Small intestine (tissue), 7 donors: ENCODE measurements around the gene MON1B. TPM values are rescaled to one million over a fixed set of nuclear protein-coding genes. Genes with fewer than 3 reads are reported as not detected.

Experiments used
- DNase-seq, 2 donors: peaks; one replicate each; pipeline versions ENCODE4 v3.0.0 to v3.0.0-alpha.2; 2013
- FAIRE-seq: peaks from 2 replicates; lab custom pipeline; 2012; peaks lifted over from hg19 to GRCh38; lab: Jason Lieb, UNC
- H3K27ac ChIP-seq, 3 donors: one replicate each; pipeline ENCODE4 v1.5.1; 2013; ENCODE audit warnings: low read length in 2 of 3, mild to moderate bottlenecking in 2 of 3, control low read depth in 1 of 3, inconsistent platforms in 1 of 3, low read depth in 1 of 3, moderate library complexity in 1 of 3
- H3K27me3 ChIP-seq, 3 donors: one replicate each; pipeline ENCODE4 v1.6.1; 2013; ENCODE audit warnings: low read length in 3 of 3, inconsistent platforms in 1 of 3; ENCODE audit not compliant: control insufficient read depth in 3 of 3, insufficient read depth in 3 of 3
- H3K36me3 ChIP-seq, 3 donors: one replicate each; pipeline ENCODE4 v1.6.1; 2013; ENCODE audit warnings: low read length in 3 of 3, inconsistent platforms in 1 of 3, low read depth in 1 of 3, mild to moderate bottlenecking in 1 of 3, moderate library complexity in 1 of 3; ENCODE audit not compliant: control insufficient read depth in 3 of 3, insufficient read depth in 2 of 3
- H3K4me1 ChIP-seq, 3 donors: one replicate each; pipeline ENCODE4 v1.6.1; 2013; ENCODE audit warnings: low read length in 2 of 3, inconsistent platforms in 1 of 3, low read depth in 1 of 3, mild to moderate bottlenecking in 1 of 3, moderate library complexity in 1 of 3; ENCODE audit not compliant: control insufficient read depth in 3 of 3, insufficient read depth in 2 of 3
- H3K4me3 ChIP-seq, 3 donors: one replicate each; pipeline ENCODE4 v1.5.1; 2013; ENCODE audit warnings: low read length in 3 of 3, control low read depth in 1 of 3, inconsistent platforms in 1 of 3, low read depth in 1 of 3, mild to moderate bottlenecking in 1 of 3, moderate library complexity in 1 of 3
- H3K9me3 ChIP-seq, 2 donors: one replicate each; pipeline ENCODE4 v1.6.1; 2013; ENCODE audit warnings: low read depth in 1 of 2, low read length in 1 of 2; ENCODE audit not compliant: control insufficient read depth in 2 of 2, insufficient read depth in 1 of 2
- WGBS, 3 donors: extraction: QIAGEN DNeasy Blood & Tissue Kit; methylation state at CpG; one replicate each; pipeline ENCODE4 v1.1.7; 2013; 5-methylcytosine and 5-hydroxymethylcytosine counted together
- polyA plus RNA-seq, 4 donors: library from polyadenylated mRNA; stranded (reverse) in 3 of 4; unstranded in 1 of 4; fragments of 200-250 nt in 3 of 4; fragments of 120-200 nt in 1 of 4; gene quantifications; one replicate each; pipeline versions ENCODE4 v1.2.1 to v1.2.3, GENCODE V29; 2013
- donor health status: healthy with polysubstance abuse.
- donor health status: control.
- donor health status: control.
- donor health status: Bipolar disorder and iron deficiency.
- donor health status: healthy.

MON1B gene
- polyA plus RNA-seq, 4 donors: 16.5 to 32.4 (median 20.0) TPM

- H3K27me3 ChIP-seq: no peaks in the 10 kb centered on the region
- FAIRE-seq (no peak), DNase-seq (no peak)
- no peaks in the 10 kb centered on the region for H3K9me3 ChIP-seq
- peak overlapping the region; percentile 83 to 94 (median 93) for H3K4me3 ChIP-seq
- 0 to 1% (median 0%) methylated on average over 19 of the region's 19 CpGs for WGBS, 3 donors
- H3K36me3 ChIP-seq: peaks cover 0 to 20% (median 16%) of the 10 kb centered on the region in 3 donors
- H3K4me1 ChIP-seq: peaks cover 3 to 6% (median 4%) of the 10 kb centered on the region in 3 donors
- peak overlapping the region; percentile 88 to 99 (median 97) for H3K27ac ChIP-seq
Observed at GRCh38 chr16:77190190-77190477, 856 bp upstream of the MON1B start.

- Histone ChIP-seq H3K9me3 (no peaks in the 10 kb centered on the region), H3K4me3 (peak overlapping the region; percentile 83 to 94 (median 93)), H3K27ac (peak overlapping the region; percentile 88 to 99 (median 97)), H3K27me3 (no peaks in the 10 kb centered on the region), H3K36me3 (peaks cover 3 to 30% (median 25%) of the 10 kb centered on the region in 3 donors), H3K4me1 (peaks cover 3 to 6% (median 4%) of the 10 kb centered on the region in 3 donors)
- WGBS, 3 donors: 3 to 4% (median 3%) methylated on average over 24 of the region's 24 CpGs
- peak in 1 of 2 donors; percentile 30 for DNase-seq
- FAIRE-seq: no peak
Observed at GRCh38 chr16:77191259-77191969, 424 bp downstream of the MON1B start.

- Histone ChIP-seq H3K27me3 (no peaks in the 10 kb centered on the region), H3K36me3 (peaks cover 12 to 43% (median 30%) of the 10 kb centered on the region in 3 donors), H3K9me3 (no peaks in the 10 kb centered on the region), H3K4me3 (no peak overlapping the region), H3K4me1 (peaks cover 3 to 6% (median 4%) of the 10 kb centered on the region in 3 donors), H3K27ac (no peak overlapping the region)
- no peak for DNase-seq
- no peak for FAIRE-seq
- 96 to 98% (median 97%) methylated on average over 13 of the region's 13 CpGs for WGBS, 3 donors
Observed at GRCh38 chr16:77193377-77193776, 2.4 kb downstream of the MON1B start.

- H3K9me3 ChIP-seq: no peaks in the 10 kb centered on the region
- DNase-seq: no peak
- H3K27me3 ChIP-seq: no peaks in the 10 kb centered on the region
- no peak for FAIRE-seq
- peaks cover 3 to 6% (median 4%) of the 10 kb centered on the region in 3 donors for H3K4me1 ChIP-seq
- H3K27ac ChIP-seq: no peak overlapping the region
- no peak overlapping the region for H3K4me3 ChIP-seq
- 96 to 98% (median 97%) methylated on average over 46 to 48 of the region's 48 CpGs for WGBS, 3 donors
- H3K36me3 ChIP-seq: peaks cover 12 to 53% (median 35%) of the 10 kb centered on the region in 3 donors
Observed at GRCh38 chr16:77194295-77195231, 3.6 kb downstream of the MON1B start.

- Histone ChIP-seq H3K27ac (no peak overlapping the region), H3K27me3 (no peaks in the 10 kb centered on the region), H3K4me3 (no peak overlapping the region), H3K4me1 (peaks cover 3 to 6% (median 4%) of the 10 kb centered on the region in 3 donors), H3K36me3 (peaks cover 12 to 56% (median 35%) of the 10 kb centered on the region in 3 donors), H3K9me3 (no peaks in the 10 kb centered on the region)
- DNase-seq: no peak
- FAIRE-seq: no peak
- WGBS, 3 donors: 90 to 94% (median 91%) methylated on average over 8 of the region's 8 CpGs
Observed at GRCh38 chr16:77195411-77195810, 4.4 kb downstream of the MON1B start.

GRCh38 chr16:77197747-77198146, 6.8 kb downstream of the MON1B start:
- no peak for DNase-seq
- no peak overlapping the region for H3K27ac ChIP-seq
- no peak for FAIRE-seq
- 95 to 100% (median 97%) methylated on average over 2 of the region's 2 CpGs for WGBS, 3 donors
- peaks cover 12 to 56% (median 37%) of the 10 kb centered on the region in 3 donors for H3K36me3 ChIP-seq
- no peaks in the 10 kb centered on the region for H3K27me3 ChIP-seq
- no peak overlapping the region for H3K4me3 ChIP-seq
- no peaks in the 10 kb centered on the region for H3K9me3 ChIP-seq
- peaks cover 0 to under 1% (median 0%) of the 10 kb centered on the region in 3 donors for H3K4me1 ChIP-seq

GRCh38 chr16:77199211-77199610, 8.2 kb downstream of the MON1B start, which contains the start of gene SYCE1L:
Gene SYCE1L, plus strand, starts transcription at chr16:77199408. Its CDS starts 44 bp downstream, at chr16:77199452.
- peaks cover 12 to 45% (median 28%) of the 10 kb centered on the region in 3 donors for H3K36me3 ChIP-seq
- FAIRE-seq: no peak

GRCh38 chr16:77206533-77206932, 15.5 kb downstream of the MON1B start:
- Histone ChIP-seq H3K27ac (no peak overlapping the region), H3K36me3 (no peaks in the 10 kb centered on the region), H3K4me1 (no peaks in the 10 kb centered on the region), H3K27me3 (no peaks in the 10 kb centered on the region), H3K4me3 (no peak overlapping the region), H3K9me3 (no peaks in the 10 kb centered on the region)
- no peak for FAIRE-seq
- 86 to 98% (median 91%) methylated on average over 2 of the region's 2 CpGs for WGBS, 3 donors
- DNase-seq: no peak

More at GRCh38 chr16:77199211-77199610, 8.2 kb downstream of the MON1B start, which contains the start of gene SYCE1L:
- Histone ChIP-seq H3K4me3 (no peak within 1 kb of the TSS), H3K27ac (no peak within 1 kb of the TSS), H3K4me1 (no peaks in the 10 kb centered on the region), H3K9me3 (no peaks in the 10 kb centered on the region), H3K27me3 (no peaks in the 10 kb centered on the region)
- WGBS, 3 donors: 92 to 96% (median 93%) methylated on average over 18 of the region's 18 CpGs
- DNase-seq: no peak
